RCC 7860 (cell line): Measurements from ENCODE around the gene CDKL5.
A peak's percentile ranks its signal among the peaks of the same experiment; 100 is the strongest.
"Not testable (repeated sequence)": the region's sequence is repeated elsewhere in the genome, so short reads cannot be mapped to it uniquely, and the experiment has no call there.

Source experiments
- DNase-seq: peaks from one replicate; pipeline ENCODE4 v3.0.0-alpha.2; 2015; ENCODE audit warnings: low spot score
- FAIRE-seq: peaks from 2 replicates; lab custom pipeline; 2012; peaks lifted over from hg19 to GRCh38; lab: Jason Lieb, UNC

CDKL5 gene

DNA sequence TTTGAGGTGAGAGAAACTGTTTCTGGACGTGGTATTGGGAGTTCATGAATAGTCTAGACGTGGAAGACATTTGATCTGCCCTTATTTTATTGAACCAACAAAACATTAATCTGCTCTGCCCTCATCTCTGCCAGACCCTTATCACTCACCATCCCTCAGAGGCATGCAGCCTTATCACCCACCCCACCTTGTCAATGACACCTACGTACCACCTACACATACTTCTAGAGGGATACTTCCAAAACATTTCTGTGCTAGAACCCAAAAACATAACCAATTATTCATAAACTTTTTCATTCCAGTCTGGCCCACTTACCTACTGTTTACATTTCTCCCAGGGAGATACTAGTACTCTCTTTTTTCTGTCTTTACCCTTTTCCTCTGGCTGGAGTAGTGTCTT lies 141.3 kb downstream of the CDKL5 start:
- DNase-seq = no peak
- no peak for FAIRE-seq

DNA sequence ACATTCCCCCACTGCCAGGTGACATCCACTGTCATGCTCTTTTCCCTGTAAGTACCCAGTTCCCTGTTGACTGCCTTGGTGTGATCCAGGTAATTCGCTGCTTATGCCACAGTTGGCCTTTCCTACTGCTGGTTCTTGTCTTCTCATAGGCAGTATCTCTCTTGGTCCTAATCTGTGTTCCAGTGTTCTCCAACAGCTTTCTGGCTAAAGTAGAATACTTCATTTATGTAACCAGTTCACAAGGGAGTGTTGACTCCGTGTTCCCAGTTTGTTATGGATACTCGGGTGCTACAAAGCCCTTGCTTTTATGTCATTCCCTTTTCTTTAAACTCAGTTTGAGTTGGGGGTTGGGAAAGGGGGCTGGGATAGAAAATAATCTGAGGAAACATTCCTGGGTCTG lies 148.1 kb downstream of the CDKL5 start:
- no peak for DNase-seq
- FAIRE-seq = no peak

DNA sequence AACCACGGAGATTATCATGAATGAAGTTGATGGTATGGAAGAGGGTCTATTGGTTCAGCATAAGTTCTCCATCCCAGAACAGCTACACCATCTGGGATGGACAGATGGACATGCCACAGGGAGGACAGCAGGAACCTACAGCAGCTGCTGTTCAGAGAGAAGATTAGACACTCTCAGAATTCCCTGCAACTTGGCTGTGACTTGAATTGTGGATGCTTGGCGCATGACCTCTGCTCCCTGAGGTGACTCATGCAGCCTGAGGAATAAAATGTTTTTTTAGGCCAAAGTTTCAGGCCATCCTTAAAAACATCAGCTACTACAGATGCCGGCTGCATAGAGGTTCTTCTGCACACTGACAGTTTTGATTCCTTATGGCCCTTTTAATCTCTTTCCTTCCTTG lies 149.2 kb downstream of the CDKL5 start:
- DNase-seq = no peak
- FAIRE-seq = no peak

DNA sequence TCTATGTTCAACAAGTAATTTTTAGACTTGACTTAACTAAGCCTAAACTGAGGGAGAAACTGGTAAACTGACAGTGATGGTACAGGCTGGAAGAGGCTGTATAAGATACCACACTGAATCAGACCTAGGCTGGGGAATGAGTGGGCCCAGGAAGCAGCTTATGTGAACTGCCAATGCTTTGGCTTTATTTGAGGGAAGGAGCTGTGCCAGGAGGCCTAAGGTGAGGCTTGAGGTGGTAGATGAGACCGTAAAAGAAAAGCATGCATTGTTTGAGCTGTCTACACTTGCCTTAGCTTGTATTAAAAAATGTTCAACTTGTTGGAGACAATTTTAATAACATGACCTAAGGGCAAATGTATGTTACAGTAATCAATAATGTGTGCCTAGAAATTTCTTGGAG lies 150.3 kb downstream of the CDKL5 start:
- FAIRE-seq (no peak), DNase-seq (no peak)

DNA sequence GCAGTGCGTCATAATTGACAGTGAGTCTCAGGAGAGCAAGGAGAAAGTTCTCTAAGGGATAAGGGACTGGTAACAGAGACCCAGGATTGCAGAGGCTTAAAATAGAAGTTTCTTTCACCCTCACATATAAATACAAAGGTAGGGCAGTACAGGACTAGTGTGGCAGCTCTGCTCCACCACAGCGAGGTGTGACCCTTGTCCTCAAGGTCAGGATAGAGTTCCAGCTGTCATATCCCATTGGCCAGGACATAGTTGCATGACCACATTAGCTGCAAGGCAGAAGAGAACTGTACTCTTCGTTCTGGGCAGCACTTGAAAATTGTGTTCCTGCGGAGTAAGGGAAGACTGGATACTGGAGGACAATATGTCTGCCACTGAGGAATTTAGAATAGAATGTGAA lies 152.0 kb downstream of the CDKL5 start:
- DNase-seq = no peak
- no peak for FAIRE-seq

DNA sequence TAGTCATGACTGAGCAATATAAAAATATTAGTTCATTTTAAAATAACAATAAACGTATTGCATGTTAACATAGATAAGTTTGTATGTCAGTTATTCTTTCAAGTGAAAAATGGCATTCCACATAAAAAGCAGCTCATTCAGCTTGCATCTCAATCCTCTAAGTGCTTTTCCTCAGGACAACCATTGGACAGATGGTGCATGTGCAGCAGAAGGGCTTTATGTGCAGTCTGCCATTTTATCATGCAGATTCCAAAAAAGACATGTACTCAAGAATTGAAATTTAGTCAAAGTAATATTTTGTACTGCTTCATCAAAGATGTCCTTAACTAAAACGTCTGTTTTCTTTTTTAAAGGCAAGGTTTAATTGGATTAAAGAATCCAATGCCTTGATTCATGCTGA lies 153.1 kb downstream of the CDKL5 start:
- DNase-seq (no peak), FAIRE-seq (no peak)

DNA sequence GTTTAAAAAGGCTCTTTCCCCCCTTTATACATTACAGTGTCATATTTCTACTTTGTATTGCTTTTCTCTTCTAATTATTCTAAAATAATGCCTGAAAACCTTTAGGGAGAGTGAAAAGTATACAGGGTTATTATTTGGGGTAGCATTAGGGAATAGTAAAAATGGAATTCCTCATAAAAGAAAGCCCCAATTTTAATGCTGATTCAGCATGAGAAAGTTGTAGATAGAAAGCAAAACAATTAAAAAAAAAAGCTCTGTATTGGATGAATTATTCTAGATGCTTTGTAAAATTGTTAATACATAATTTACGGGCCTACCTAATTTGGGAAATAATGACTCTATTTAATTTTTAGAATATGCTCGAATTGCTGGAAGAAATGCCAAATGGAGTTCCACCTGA lies 154.1 kb downstream of the CDKL5 start:
- FAIRE-seq = no peak
- DNase-seq = no peak

DNA sequence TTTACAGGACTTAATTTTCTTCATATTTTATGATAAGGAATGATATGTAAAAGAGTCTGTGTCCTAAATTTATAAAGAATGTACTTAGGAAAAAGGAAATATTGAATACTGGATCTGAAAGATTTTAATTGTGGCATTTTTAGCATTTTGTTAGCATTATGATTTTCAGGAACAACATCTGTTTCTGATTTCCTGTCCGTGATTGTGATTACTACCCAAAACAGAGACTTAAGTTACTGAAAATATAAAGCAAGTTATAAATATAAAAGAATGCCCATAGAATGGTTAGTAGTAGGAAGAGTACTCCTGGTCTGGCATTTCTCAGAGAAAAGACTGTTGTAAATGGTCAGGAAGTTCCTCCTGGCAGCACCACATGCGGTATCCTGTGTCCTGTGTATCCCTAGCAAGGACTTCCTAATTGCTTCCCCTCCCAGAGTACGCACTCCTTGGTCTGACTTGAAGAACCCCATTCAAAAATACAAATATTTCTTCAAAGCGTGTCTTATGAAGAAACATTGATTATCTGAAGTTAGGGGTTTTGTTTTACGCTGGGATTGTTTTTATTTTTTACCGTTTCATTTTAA lies 157.6 kb downstream of the CDKL5 start:
- DNase-seq (no peak), FAIRE-seq (no peak)

DNA sequence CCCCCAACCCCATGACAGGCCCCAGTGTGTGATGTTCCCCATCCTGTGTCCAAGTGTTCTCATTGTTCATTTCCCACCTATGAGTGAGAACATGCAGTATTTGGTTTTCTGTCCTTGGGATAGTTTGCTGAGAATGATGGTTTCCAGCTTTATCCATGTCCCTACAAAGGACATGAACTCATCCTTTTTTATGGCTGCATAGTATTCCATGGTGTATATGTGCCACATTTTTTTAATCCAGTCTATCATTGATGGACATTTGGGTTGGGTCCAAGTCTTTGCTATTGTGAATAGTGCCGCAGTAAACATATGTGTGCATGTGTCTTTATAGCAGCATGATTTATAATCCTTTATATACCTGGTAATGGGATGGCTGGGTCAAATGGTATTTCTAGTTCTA lies 163.9 kb downstream of the CDKL5 start:
- DNase-seq, FAIRE-seq: not testable (repeated sequence)

DNA sequence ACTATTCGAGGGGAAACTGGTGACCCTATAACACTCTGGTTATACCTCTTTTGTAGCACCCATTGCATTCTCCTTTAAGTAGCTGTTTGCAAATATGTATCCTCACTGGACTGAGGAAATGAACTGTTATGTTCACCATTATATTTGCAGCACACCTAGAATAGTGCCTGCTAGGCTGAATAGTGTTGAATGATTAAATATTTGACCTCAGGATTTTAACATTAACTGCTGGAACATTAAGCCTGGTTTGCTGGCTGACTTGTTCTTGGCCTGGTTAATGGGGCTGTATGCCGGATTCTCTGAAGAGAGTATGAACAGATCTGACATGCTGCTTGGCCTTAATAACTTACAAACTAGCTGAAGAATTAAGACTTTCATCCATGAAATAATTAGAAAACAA lies 166.4 kb downstream of the CDKL5 start:
- no peak for DNase-seq
- FAIRE-seq = no peak

DNA sequence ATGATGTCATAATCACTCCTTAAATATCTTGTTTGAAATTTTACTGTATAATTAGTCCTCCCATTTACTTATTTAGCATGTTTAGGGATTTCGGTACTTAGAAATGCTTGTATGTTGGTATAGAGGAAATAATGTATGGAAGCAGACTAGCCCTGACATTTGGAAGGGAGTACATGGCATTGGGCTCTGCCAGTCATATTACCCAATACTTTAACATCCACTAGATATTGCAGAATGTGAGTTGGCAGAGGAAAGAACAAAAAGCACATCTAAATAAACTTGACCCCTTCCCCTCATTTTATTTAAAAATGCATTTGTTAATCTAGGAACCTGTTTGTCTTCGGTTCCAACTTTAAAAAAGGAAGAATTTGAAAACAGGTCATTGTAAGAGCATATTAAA lies 168.7 kb downstream of the CDKL5 start:
- no peak for DNase-seq
- FAIRE-seq = no peak

DNA sequence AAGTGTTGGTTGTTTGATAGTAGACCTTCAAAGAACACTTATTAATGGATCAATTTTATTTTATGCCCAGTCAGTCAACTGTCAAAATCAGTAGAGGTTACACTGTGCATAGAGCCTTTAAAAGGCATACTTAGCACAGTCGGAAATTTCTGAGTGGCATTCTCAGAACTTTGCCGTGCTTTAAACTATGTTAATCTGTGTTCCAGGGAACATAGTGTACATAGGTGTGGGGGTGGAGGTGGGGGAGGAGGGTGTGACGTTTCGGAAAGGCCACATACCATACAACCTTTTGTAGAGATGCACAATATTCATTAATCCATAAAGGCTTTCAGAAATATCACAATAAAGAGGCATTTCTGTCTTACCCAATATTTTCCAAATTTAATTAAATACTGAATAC lies 170.7 kb downstream of the CDKL5 start:
- no peak for FAIRE-seq
- DNase-seq = no peak

DNA sequence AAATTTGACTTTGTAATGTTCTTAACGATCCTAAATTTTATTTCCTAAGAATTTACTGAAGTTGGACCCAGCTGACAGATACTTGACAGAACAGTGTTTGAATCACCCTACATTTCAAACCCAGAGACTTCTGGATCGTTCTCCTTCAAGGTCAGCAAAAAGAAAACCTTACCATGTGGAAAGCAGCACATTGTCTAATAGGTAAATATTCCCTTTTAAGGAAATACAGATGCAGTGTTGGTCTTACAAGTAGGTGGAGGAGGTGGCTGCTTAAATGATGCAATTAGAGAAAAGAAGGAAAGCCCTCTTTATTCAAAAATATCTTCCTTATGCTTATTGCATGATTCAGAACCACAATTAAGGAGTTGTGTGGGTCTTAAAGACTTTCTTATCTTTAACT lies 173.0 kb downstream of the CDKL5 start:
- FAIRE-seq (no peak), DNase-seq (no peak)

DNA sequence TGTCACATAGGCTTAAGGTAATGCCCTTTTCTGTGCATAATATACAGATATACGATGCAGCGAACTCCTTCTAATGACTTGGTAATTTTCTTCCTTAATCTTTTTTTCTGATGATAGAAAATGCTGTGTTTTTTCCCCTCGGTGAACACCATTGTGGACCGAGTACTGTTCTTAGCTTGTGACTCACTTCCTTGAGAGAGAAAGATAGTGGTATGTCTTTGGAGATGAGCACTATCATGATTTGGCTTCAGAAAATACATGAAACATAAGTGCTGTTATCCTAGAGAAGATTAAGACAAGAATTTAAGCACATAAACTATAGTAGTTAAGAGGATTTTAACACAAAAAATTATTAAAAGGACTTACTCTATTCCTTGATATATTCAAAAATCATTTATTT lies 182.6 kb downstream of the CDKL5 start:
- FAIRE-seq (no peak), DNase-seq (no peak)

DNA sequence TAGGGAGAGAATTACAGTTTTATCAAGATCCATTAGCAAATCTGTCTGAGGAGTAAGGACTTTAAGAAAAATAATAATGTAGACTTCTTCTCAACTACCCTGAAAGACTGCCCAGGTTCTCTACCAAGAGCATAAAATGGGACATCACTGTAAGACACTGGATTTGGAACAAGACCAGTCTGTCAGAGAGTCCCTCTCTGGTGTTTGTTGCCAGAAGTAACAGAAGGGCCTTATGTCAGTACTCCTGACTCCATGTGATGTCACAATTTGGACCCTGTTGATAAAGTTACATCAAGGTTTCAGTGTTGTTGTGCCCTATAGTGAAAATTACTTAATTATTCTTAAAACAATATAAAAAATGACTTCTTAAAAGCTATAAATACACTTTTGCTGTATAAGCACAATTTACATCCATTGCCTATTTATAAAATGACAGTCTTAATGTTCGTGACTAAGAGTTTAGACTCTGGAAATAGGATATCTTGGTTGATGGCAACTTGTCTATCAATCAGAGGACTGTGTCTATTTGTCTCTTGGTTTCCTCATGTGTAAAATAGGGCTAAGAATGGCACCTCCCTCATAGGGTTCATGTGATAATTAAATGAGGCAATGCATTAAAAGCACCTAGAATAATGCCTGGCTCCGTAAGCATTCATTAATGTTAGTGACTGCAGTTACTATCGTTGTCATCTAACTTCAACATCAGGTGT lies 188.7 kb downstream of the CDKL5 start:
- FAIRE-seq (no peak), DNase-seq (no peak)

DNA sequence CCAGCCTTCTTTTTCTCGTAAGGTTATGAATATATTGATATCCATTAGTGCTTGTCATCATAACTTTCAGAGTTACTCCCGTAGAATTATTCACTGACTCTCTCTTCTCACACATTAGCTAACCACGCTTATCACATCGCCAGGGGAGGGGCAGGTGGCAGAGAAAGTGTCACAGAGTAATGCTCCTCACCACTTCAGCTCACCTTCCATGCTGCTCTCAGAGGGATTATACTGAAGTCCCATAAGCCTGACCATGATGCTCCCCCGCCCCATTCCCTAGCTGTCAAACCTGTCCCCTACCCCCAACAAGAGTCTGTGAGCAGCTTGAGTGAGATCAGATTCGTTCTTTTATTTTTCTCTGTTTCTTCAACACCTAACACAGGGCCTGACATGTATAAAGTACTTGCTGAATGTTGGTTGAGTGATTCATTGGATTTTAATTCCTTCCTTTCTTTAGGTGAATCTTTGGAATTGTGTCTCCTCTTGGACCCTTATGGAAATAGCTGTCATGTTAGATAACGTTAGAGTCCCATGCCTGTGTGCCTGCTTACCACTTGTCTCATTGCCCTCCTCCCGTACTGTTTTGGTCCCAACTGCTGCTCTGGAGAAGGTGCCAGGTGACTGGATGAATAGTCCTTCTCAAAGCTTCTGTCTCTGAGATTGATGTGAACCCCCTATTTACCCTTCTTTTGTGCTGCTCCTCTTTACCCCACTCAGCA lies 191.4 kb downstream of the CDKL5 start:
- no peak for DNase-seq
- peak; percentile 14 for FAIRE-seq

DNA sequence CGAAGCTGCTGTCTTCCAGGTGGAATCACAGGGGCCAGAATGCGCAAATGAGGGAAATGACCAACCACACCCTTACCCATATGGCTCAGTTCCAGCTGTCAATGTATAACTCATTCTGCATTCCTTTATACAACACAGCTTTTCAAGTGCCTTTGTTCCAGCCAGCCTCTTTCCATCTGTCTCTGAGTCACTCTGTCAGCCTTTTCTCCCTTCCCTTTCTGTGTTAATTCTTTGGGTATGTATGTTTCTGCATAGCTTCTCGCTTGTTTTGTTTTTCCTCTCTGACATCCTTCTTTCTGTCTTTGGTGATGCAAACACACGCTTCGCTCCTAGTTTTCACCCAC lies 192.0 kb downstream of the CDKL5 start:
- peak; percentile 76 for DNase-seq
- peak; percentile 97 for FAIRE-seq

DNA sequence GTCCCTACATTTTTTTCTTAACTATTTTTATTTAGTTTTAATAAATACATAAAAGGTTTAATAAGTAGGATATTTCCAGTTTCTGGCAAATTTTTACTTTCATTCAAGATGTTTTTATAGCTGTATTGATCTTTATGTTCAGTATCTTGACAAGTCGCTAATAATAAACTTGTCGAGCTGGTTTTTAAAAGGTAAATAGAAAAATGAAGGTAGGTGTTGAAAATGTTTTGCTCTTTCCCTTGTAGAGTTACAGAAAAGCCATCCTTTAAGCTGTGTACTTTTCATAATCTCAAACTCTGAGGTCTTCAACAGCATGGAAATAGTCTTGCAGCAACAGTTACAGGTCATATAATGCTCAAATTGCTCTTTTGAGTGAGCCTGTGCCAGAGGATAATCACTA lies 193.9 kb downstream of the CDKL5 start:
- DNase-seq (no peak), FAIRE-seq (no peak)

DNA sequence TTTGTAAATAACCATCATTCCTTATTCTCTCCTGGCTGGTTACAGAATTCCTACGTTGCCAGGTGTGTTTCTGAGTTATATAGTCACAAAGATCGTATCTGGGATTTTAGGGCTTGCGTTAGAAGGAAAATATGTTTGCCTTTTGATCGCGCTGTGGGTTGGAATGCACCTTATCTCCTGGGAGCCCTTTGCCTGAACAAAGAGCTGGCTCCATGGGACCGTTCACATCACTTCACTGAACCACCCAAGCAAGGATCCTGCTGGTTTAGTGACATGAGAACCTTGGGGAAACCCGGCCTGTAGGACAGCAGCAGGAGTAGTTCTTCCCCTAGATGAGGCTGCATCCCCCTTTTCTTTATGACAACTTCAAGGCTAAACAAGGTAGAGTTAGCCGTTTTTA lies 194.9 kb downstream of the CDKL5 start:
- FAIRE-seq (no peak), DNase-seq (no peak)

DNA sequence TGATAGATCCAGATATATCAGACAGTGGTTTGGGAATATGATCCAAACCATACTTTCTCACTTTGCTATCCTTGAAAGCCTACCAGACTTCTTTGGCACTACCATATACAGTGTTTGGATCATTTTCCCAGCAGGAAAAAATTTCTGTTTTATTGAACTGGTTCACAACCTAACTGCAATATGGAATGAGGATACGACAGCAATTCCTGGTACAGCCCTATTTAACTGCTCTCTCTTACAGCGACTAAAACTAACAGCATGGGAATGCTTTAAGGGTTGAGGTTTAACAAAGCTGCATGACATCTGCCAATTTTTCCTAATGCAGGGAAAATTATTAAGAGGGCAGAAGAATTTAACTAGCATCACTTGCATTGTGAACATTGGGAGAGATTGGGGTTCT lies 199.2 kb downstream of the CDKL5 start:
- DNase-seq (no peak), FAIRE-seq (no peak)

DNA sequence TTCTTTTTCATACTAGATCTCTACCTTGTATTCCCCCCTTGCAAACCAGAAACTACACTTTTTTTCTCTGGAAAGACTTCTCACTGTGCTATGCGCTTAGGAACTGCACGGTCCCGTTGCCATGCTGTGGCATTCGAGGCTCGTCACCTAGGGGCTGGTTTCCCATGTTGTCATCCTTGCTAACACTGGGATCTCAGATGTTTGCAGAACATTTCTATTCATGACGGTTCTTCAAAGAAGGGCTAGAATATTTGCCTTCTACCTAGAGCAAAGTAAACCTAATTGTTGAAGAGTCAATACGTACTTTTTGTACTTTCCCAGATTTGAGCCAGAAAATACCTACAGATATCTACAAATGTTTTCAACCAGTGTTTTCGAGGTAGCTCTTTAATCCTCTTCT lies 205.5 kb downstream of the CDKL5 start:
- FAIRE-seq = no peak
- no peak for DNase-seq

DNA sequence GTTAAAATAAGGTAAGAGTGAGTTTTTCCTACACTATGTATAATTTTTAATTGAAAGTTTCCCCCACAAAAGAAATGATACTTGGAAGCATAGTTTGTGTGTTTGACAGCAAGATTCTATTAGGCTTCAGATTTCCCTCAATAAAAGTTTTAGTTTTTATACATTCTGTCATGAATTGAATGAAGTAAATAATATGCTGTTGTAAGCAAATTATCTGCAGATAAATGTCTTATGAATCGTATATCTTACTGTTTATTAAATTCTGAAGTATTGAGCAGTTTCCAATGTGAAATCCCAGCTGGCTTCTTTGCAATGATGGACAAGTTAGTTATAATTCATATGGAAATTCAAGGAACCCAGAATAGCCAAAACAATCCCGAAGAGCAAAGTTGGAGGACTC lies 213.0 kb downstream of the CDKL5 start:
- DNase-seq (no peak), FAIRE-seq (no peak)

DNA sequence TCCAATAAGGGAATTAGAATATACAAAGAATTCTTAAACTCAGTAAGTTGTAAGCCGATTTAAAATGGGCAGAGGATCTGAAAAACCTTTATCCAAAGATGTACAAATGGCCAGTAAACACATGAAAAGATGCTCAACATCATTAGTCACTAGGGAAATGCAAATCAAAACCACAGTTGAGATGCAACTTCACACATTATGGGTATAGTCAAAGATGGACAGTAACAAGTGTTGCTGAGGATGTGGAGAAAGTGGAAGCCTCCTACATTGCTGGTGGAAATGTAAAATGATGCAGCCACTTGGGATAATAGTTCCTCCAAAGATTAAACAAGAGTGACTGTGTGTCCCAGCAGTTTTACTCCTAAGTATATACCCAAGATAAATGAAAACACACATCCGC lies 213.9 kb downstream of the CDKL5 start:
- FAIRE-seq = no peak
- no peak for DNase-seq
